ENCODE measurements around the gene ZFX.
"Not testable (repeated sequence)": the region's sequence is repeated elsewhere in the genome, so short reads cannot be mapped to it uniquely, and the experiment has no call there.

ZFX gene

DNA sequence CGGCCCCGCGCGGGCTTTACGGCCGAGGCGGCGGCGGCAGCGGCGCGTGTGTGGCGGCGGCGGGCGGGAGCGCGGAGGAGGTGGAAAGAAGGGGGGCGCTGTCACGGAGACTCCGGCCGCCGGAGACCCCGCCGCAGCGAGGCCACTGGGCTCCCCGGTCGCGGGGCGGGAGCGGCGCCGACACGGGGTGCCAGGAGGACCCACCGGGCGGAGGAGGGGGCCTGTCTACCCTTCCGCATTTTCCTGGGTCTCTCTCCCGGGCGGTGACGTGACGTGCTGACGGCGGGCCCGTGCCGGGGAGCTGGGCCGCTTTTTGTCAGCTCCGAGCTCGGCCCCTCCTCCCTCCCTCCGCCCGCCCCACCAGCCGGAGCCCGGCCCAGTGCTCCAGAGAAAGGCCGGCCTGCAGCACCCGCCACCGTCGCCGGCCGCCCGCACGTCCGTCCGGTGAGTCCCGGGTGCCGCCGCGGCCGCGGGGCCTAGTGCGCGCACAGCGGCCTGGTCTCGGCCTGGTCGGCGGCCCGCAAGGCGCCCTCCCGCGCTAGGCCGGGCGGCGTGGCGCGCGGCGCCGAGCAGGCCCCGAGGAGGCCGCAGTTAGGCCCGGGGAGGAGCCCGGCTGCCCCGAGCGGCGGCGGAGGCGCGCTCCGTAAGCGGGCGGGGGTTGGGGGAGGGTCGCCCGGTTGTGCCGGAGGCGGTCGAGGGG is at the start of gene ZFX:
Gene ZFX (plus strand): TSS at position 379 of the 700 bp plus-strand sequence. CDS start 23,014 bp downstream, outside the sequence.
- DNase-seq, result no peak

DNA sequence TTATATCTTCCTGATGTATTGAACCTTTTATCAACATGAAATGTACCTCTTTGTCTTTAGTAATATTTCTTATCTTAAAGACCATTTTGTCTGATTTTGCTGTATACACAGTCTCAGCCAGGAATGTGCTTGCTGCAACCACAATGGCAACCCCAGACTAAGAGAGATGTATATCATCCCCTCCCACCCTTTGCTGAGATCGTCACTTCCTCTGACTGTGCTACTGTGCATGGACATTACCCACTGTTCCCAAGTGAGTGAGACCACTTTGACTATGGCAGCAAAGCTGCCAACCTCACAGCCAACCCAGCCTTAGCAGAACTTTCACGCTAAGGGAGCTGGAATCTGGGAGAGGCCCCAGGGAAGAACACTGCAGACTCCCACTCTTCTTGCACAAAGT is 48.8 kb upstream of the ZFX start:
- DNase-seq, result no peak

DNA sequence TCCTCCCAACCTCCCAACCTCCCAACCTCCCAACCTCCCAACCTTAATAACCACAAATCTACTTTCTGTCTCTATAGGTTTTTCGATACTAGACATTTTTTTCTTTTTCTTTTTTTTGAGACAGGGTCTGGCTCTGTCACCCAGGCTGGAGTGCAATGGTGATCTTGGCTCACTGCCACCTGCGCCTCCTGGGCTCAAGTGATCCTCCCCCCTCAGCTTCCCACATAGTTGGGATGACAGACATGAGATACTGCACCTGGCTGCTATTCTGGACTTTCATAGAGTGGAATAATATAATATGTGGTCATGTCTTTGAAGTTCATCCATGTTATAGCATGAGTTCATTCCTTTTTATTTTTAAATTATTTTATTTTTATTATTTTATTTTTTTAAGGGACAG is 39.5 kb upstream of the ZFX start:
- no peak for DNase-seq

DNA sequence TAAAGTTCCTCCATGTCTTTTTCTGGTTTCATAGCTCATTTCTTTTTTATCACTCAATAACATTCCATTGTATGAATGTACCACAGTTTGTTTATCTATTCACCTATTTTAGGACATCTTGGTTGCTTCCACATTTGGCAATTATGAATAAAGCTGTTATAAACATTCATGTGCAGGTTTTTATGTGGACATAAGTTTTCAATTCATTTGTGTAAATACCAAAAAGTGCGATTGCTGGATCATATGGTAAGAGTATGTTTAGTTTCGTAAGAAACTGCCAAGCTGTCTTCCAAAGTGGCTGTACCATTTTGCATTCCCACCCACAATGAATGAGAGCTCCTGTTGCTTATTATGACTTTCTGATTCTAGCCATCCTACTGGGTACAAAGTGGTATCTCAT is 36.3 kb upstream of the ZFX start:
- no peak for DNase-seq

DNA sequence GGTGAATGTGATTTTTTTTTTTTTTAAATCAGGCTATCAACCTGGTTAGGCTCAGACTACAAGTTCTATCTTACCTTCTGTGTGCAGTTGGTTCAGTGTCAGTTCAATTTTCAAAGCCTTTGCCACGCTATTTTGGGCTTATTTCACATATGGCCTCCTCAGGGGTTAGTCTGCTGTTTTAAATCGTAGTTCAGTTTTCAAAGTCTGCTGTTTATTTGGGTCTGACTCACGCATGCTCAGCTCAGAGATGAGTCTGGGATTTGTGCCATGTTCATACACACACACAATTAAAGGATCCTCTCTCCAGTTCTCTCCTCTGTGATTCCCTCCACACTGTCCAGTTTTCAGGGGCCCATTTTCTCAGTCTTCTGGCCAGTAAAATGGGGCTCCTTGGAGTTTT is 32.3 kb upstream of the ZFX start:
- no peak for DNase-seq

DNA sequence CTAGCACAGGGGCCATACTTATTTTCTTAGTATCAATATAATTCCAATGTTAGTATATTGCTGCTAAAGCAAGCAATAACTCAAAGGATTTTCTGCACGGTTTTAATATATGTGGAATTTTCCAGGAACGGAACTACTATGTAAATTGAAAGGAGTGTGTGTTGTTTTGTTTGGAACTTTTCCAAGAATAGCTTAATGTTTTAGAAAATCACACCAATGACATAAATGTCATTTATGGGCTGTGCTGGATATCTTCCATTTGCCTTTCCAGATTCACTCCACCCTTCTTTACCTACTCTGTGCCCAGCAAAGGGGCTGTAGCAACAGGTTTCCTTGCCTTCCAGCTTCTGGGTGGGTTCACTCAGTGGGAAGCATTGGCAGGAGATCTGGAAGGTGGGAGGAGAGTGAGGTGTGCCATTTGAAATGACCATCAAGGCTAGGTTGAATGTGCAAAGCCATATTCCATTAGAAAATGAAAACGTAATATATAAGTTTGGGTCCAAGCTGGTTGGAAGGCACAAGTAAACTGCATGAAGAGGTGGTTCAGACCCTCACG is 25.2 kb upstream of the ZFX start:
- no peak for DNase-seq

DNA sequence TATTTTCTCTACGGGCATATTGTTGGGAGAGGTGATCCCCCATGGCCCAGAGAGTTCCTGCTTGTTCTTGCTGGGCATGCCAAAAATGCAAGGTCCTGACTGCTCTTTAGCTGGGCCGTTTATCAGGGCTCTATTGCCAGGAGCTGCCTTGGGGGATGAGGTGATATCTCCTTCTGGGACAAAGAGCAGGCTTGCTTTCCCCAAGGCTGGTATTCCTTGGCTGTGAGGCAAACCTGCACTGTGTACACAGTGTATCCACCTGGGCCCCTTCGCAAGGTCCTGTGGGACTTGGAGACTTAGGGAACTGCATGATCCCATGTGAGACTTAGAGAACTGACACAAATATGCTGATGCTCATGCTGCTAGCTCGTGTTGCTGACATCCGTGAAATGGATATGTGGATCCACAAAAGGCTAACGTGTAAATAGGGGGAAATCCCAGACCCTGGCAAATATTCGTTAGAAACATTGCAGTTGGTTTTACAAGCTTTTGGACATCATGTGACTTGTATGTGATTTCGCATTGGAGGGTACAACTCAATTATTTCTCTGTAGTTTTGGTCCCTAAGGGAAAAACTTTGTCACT is 24.4 kb upstream of the ZFX start:
- no peak for DNase-seq

DNA sequence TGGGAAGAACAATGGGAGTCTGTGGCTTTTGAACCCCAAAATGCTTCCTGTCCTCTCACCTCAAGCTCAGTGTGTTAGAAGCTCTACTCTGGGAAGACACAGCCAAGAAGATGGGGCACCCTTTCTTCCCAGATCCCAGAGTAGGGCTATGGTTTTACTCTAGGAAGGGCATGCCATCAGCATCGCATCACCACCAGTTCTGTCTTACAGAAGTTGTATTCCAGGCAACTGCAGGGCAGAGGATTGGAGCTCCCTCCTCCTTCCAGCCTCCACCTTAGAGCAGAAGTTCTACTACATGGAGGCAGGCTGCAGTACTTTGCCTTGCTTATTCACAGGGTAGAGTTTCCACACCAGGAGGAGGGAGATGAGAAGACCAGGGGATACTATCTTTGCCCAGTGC is 18.1 kb upstream of the ZFX start:
- DNase-seq, result no peak

DNA sequence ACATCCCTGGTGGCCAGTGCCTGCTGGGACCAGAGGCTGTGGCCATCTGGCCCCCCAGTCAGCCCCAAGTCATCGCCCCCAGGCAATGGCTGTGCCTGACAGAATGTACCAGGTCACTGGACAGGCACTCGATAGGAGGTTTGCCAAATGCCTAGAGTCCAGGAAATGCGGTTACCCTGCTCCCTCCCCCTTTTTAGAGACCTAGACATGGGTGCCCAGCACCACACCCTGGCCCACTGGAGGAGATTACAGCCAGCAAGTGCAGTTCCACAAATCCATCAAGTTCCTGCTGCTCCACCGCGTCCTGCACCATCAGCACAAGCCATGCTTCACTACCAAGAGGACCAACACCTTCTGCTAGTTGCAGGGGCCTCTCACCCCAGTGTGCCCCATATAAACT is 16.2 kb upstream of the ZFX start:
- DNase-seq, result no peak

DNA sequence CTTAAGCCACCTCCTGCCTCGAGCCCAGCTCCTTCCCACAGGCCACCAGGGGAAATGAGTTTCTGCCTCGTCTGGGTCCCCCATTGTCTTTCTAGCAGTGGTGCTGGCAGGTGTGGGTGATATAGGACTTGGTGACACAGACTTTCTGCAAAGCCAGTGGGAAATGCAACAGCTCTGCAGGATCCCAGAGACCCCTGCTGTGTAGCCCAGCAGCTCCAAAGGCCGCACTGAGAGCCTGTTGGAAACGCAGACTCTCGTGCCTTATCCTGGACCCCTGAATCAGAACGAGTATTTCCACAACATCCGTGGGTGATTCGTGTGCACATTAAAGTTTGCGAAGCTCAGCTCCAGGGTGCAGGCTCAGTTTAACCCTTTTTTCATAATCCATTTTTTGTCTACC is 13.8 kb upstream of the ZFX start:
- not testable (repeated sequence) for DNase-seq

DNA sequence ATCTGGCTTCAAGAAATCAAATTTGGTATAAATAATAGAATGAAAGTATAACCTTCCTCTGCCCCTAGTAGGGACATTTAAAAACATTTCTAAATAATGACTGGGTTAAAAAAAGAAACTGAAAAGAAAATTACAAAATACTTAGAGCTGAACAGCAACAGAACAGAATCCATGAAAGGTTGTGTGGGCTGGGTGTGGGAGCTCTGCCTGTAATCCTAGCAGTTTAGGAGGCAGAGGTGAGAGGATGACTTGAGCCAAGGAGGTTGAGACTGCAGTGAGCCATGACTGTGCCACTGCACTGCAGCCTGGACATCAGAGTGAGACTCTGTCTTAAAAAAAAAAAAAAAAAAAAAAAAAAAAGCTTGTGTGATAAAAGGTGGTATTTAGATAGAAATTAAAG is 12.3 kb upstream of the ZFX start:
- DNase-seq, result no peak

DNA sequence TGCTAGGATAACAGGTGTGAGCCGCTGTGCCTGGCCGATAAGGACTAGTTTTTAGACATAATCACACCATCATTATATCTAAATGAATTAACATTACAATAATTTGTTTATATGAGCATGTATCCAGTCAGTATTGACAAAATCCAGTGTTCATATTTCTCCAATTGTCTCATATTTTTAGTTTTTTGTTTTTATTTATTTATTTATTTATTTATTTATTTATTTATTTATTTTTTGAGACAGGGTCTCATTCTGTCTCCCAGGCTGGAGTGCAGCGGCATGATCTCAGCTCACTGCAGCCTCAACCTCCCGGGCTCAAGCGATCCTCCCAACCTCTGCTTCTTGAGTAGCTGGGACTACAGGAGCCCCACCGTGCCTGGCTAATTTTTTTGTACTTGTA is 5.5 kb upstream of the ZFX start:
- not testable (repeated sequence) for DNase-seq

DNA sequence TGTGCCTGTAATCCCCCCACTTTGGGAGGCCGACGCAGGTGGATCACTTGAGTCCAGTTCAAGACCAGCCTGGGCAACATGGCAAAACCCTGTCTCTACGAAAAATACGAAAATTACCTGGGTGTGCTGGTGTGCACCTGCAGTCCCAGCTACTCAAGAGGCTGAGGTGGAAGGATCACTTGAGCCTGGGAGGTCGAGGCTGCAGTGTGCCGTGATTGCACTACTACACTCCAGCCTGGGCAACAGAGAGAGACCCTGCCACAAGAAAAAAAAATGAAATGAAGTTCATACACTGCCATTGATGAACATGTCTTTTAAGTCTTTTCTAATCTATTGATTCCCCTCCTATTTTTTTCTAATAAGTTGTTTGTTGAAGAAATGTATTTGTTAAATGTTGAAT is 5.0 kb upstream of the ZFX start:
- DNase-seq, result no peak

DNA sequence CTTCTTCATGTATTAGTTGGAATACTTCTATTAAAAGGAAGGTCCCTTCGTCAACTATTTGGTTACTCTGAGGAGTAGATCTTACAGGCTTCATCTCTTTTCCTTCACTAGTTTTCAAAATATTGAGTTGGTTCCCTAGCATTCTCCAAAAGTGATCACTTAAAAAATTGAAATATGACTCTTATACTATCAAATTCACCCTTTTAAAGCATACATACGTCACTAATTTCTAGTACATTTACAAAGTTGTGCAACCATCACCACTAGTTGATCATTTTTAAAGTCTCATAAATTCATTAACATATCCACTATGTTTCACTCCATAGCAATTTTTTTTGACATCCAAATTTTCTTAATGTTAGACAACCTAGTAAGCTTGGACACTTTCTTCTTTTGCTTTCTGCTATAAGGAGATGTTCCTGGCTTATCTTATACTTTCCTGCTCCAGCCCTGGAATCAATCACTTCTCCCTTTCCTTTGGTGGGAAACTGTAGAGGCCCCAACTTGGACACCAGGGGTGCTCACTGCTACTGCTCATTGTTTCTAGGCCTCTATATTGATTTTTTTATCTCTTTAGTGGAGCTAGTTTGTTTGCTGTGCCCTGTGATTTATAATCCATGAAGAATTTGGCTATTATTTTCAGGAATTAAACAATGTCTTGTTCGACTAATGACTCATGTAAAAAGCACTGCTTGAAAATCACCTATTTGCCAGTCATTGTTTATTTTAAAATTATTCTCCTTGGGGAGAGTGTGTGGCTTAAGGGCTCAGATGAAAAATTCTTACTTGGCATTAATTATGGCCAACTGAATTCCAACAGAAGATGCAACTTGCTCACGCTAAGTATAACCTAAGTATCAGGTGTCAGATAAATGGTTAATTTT is 4.0 kb upstream of the ZFX start:
- DNase-seq, result no peak

DNA sequence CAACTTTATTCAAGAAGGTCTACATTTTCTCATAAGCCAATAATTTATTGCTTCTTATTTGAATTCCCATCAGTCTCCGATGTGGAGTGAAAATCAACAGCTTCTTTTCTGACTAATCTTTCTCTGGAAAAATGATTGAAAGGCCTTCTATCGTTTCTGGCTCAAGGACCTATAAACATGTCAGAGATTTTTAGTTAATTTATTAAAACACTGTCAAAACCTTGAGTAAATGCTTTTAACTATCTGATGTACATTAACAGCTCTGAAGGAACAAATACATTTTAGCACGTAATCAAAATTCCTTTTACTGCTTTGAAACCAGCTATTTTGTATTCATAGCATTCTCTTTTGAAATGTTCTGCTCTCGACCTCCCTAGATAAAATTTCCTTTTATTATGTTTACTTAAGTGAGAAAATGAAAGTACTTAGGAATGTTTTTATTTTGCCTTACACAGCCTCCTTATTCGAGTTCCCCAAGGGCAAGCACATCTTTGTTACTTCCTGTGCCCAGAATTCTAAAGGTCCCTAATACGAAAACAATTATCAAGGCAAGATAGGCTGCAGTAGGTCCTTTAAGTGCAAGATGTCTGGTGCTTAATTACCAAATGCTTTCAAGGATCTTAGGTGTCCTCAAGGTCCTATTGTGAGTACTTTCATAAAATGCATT is 3.1 kb upstream of the ZFX start:
- no peak for DNase-seq

DNA sequence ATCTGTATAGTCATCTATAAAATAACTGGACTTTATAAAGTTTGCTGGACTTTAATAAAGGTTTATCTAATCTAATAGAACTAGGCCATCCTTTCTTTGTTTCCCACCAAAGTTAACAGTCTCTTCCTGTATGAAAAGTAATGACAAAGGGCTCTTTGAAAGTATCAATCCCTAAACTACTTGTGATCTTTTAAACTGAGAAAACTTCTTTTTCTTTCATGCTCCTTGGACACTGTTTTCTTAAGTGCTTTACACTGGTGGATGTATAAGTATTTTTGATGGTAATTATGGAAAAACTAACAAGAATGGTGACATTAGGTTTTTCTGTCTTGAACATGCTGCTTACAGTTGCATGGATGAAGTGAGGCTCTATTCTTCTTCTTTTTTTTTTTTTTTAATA is 2.4 kb upstream of the ZFX start:
- DNase-seq, result no peak

DNA sequence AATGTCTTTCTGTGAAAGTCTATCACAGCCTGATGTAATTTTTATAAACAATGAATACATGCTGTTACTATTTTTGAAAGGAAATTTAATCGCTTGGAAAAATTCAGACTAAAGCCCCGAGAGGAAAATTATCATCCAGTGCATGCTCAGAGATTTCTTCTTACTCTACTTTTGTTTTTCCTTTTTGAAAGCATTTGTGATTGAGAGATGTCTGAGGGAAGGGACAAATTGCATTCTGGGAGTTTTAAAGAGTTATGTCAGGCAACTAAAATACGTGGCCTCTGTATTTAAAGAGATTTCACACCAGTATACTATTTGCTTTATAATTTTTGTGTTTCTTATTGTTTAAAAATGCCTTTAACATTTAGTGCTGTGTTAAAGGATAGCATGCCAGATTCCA is 1.4 kb upstream of the ZFX start:
- no peak for DNase-seq

DNA sequence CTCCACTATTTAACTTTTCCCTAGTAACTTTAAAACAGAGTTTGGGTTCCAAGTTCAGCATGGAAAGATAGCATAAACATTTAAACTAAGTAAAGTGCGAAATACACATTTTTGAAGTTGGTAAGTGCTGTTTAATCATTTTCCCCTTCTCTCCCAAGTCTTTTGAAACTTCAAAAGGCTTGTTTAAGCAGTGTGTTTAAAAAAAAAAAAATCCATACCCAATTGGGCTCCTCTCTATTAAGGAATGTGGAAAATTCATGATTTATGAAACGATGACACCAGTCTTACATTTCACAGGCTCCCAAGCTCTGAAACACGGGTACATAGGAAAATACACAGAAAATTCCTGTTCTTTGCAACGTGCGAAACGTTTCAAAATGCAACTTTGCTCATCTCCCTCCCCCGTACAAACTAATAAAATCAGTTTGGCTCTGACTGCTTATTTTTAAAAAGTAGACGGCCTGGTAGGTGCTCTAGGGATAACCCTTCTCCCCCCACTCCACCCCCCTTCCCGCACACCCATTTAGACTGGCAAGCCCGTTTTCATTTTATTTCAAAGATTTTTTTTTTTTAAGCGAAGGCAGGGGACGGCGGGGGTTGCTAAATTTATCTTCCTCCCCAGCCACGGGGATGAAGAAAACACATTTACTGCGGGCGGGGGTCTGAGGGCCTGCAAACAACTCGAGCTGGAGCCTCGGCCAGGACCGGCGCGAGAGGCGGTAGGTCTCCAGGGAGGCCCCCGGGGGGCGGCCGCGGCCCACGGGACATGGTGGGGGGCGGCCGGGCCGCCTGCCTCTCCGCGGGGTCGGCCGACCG is 786 bp upstream of the ZFX start:
- no peak for DNase-seq

DNA sequence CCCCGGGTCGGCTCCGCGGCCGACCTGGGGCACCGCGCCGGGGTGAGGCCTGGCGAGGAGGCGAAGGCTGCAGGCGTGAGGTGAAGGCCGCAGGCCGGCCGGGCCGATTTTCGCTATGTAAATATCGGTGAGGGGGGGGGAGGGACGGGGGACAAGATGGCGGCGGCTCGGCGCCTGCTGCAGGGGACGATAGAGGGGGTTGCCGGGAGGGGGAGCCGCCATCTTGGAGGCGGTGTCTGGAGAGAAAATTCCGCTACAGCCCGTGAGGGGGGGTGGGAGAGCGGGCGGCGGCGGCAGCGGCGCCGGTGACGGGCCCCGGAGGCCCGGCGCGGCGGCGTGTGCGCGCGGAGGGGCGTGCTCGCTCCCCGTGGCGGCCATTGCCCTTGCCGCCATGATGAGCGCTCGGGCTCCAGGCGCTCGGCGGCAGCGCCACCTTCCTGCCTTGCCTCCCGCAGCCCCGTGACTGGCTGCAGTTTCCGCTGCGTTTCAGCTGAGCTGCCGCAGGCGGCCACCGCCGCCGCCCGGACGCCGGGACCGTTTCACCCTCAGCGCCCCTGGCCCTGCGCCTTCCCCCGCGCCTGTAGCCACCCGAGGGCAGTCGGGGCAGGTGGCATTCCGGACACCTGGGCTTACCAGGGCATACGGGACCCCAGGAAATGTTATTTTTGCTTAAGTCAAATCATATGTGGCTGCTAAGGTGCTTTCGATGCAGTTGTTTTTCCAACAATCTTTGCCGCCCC is 692 bp downstream of the ZFX start:
- DNase-seq, result no peak

DNA sequence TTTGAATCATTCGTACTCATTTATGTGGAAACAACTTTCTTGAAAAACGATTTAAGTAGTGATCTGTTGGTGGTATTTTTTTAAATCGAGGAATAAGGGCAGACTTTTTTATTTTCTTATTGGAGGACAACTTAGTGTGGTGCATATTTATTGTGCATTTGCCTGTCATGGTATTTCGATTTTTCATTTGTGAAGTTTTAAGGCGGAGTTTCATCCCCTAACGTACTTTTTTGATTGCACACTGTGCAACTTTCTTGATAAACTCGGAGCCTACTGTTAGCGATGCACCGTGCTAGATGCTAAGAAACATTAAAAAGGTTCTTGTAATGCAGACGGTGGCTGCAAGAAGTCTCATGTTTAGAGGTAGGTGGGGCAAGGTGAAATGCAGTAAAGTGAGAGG is 1.4 kb downstream of the ZFX start:
- no peak for DNase-seq

DNA sequence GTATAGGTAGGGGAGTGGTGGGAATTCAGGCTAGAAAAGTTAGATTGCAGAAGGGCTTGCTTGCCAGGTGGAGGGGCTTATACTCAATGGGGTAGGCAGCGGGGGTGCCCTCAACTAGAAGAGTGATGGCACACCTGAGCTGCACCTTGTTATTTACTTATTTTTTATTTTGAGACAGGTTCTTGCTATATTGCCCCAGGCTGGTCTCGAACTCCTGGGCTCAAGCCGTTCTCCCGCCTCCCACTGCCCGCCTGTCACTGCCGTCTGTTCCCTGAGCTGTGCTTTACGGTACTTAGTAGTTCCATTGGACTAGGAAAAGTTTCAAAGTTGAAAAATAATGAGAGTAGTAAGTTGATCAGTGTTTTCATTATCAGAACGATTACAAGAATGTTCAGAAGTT is 2.0 kb downstream of the ZFX start:
- no peak for DNase-seq
